K562 (cell line): ENCODE results near the gene C13orf46. TPM values are rescaled to one million over a fixed set of nuclear protein-coding genes. Genes with fewer than 3 reads are reported as not detected.

Experiments used
- ARID2 ChIP-seq: fragments of 450-650 bp; IDR thresholded peaks from 2 replicates; pipeline ENCODE4 v1.6.1; 2017; ENCODE audit warnings: antibody characterized with exemption, mild to moderate bottlenecking
- ATF7 ChIP-seq: fragments of 450-650 bp; IDR thresholded peaks from 2 replicates; pipeline ENCODE4 v1.7.1; 2014; ENCODE audit warnings: mild to moderate bottlenecking, moderate library complexity
- CCNT2 ChIP-seq: IDR thresholded peaks from 2 replicates; pipeline ENCODE4 v1.6.1; 2011; ENCODE audit warnings: borderline replicate concordance, low read depth, mild to moderate bottlenecking, moderate library complexity, mixed read lengths, low read length; ENCODE audit not compliant: insufficient read length; ENCODE audit errors: extremely low read depth
- CTBP1 ChIP-seq: fragments of 450-650 bp; IDR thresholded peaks from 2 replicates; pipeline ENCODE4 v1.6.1; 2016; ENCODE audit warnings: borderline replicate concordance
- RCOR1 ChIP-seq, 2 experiments: IDR thresholded peaks; 2 replicates each; pipeline ENCODE4 v1.6.1; 2012; ENCODE audit warnings: low read depth in 2 of 2, low read length in 2 of 2, borderline replicate concordance in 1 of 2, improper control_type of control experiment in 1 of 2
- TAF15 ChIP-seq: fragments of 200-400 bp; formaldehyde crosslinking; IDR thresholded peaks from 2 replicates; pipeline ENCODE4 v1.6.1; 2017; ENCODE audit warnings: mild to moderate bottlenecking, low read depth, low read length, moderate library complexity
- ZBTB40 ChIP-seq, 2 experiments: fragments of 450-650 bp in 1 of 2; sonication (generic) in 1 of 2; formaldehyde crosslinking in 1 of 2; IDR thresholded peaks; 2 replicates each; pipeline versions ENCODE4 v1.7.1 to v1.9.0; 2016 to 2022; ENCODE audit warnings: inconsistent platforms in 1 of 2, mild to moderate bottlenecking in 1 of 2, missing genetic modification reagents in 1 of 2
- ZBTB49 ChIP-seq: sonication (generic); formaldehyde crosslinking; IDR thresholded peaks from 2 replicates; pipeline ENCODE4 v1.8.0; 2022; ENCODE audit warnings: missing genetic modification reagents, mild to moderate bottlenecking, borderline replicate concordance
- ZNF140 ChIP-seq: fragments of 250-450 bp; sonication (Bioruptor Pico); IDR thresholded peaks from 2 replicates; pipeline ENCODE4 v1.8.0; 2021; ENCODE audit warnings: moderate library complexity, mild to moderate bottlenecking, inconsistent platforms
- ZNF644 ChIP-seq: fragments of 200-800 bp; sonication (Bioruptor generic); IDR thresholded peaks from 2 replicates; pipeline ENCODE4 v1.6.1; 2016; ENCODE audit warnings: low read depth, missing genetic modification characterization, missing compliant biosample characterization
- polyA plus RNA-seq, 8 experiments: library from polyadenylated mRNA; depleted of rRNA in 4 of 8; stranded (reverse) in 5 of 8; unstranded in 3 of 8; fragments of >200 nt; fragmentation: Nextera tagmentation in 2 of 8; fragmentation: Illumina TruSeq in 1 of 8; extraction: Ambion mirVana in 2 of 8; extraction: Trizol in 1 of 8; gene quantifications; 2 replicates each; pipeline versions ENCODE4 v1.2.1 to v1.2.3, GENCODE V29; 2011 to 2014; ENCODE audit warnings: inconsistent platforms in 1 of 8, missing spikeins in 1 of 8
- total RNA-seq, 7 experiments: library from RNA; depleted of rRNA in 6 of 7; stranded (reverse); fragments of >200 nt in 6 of 7; fragmentation: Illumina TruSeq in 2 of 7; extraction: Trizol in 2 of 7; gene quantifications; 2 replicates each; pipeline versions ENCODE4 v1.2.1 to v1.2.3, GENCODE V29; 2011 to 2021; ENCODE audit warnings: low replicate concordance in 1 of 7
- TF ChIP-seq, protein P1 (sequence below): fragments of 250-450 bp; sonication (Bioruptor Pico); IDR thresholded peaks from 2 replicates; pipeline ENCODE4 v1.8.0; 2022; ENCODE audit warnings: inconsistent platforms
- TF ChIP-seq, protein P2 (sequence below): sonication (generic); formaldehyde crosslinking; IDR thresholded peaks from 2 replicates; pipeline ENCODE4 v1.8.0; 2022; ENCODE audit warnings: mild to moderate bottlenecking, missing genetic modification reagents

Gene C13orf46
- total and polyA plus RNA-seq, 9 of the 15 experiments (the other 6 are each of a cell fraction or from before 2014, with no cell fraction given): 0.04 to 0.24 (median 0.05) TPM; not detected in 4

- peak; percentile 72; the same call in 1 of the 2 replicates for TF ChIP-seq ARID2
- no peak for TF ChIP-seq ZNF140
- no peak for TF ChIP-seq ZNF644 (tag)
- TF ChIP-seq ZBTB49 (CRISPR knock-in tag): no peak
- TF ChIP-seq CTBP1: peak; percentile 41; the same call in 1 of the 2 replicates
- TF ChIP-seq ATF7: 0 out of 2 replicates have a peak, but pooled peaks have one; percentile 17
- TF ChIP-seq, protein P1, sequence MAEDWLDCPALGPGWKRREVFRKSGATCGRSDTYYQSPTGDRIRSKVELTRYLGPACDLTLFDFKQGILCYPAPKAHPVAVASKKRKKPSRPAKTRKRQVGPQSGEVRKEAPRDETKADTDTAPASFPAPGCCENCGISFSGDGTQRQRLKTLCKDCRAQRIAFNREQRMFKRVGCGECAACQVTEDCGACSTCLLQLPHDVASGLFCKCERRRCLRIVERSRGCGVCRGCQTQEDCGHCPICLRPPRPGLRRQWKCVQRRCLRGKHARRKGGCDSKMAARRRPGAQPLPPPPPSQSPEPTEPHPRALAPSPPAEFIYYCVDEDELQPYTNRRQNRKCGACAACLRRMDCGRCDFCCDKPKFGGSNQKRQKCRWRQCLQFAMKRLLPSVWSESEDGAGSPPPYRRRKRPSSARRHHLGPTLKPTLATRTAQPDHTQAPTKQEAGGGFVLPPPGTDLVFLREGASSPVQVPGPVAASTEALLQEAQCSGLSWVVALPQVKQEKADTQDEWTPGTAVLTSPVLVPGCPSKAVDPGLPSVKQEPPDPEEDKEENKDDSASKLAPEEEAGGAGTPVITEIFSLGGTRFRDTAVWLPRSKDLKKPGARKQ: no peak
- TF ChIP-seq RCOR1 (IDR thresholded peaks at IDR 0.05; ENCODE audit: borderline replicate concordance in 1 of 2, low read depth in 2 of 2, low read length in 2 of 2): peak in 1 of 2 experiments; percentile 19; a peak in 1 of 4 replicates
- TF ChIP-seq TAF15: no peak
- TF ChIP-seq, protein P2, sequence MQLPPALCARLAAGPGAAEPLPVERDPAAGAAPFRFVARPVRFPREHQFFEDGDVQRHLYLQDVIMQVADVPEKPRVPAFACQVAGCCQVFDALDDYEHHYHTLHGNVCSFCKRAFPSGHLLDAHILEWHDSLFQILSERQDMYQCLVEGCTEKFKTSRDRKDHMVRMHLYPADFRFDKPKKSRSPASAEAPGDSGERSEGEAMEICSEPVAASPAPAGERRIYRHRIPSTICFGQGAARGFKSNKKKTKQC (CRISPR knock-in tag): no peak
- TF ChIP-seq CCNT2: no peak
- no peak for TF ChIP-seq ZBTB40 (IDR thresholded peaks at IDR 0.05)
- no peak for TF ChIP-seq ZBTB40 (CRISPR knock-in tag; IDR thresholded peaks at IDR 0.05)
Measured at GRCh38 chr13:113951246-113951999, 22.5 kb downstream of the C13orf46 start (continued).
